Activated CD4-positive, alpha-beta T cell treated with anti-CD3 and anti-CD28 coated beads for 36 hours (primary cell): ENCODE results near the gene HDDC3. TPM values are rescaled to one million over a fixed set of nuclear protein-coding genes. Genes with fewer than 3 reads are reported as not detected.

ENCODE experiments used
- ATAC-seq: fragments of 200-7000 bp; cut with Tn5 transposase; one replicate; pipeline ENCODE4 v1.10.0; 2021; ENCODE audit warnings: mild to moderate bottlenecking, moderate library complexity
- CTCF ChIA-PET: fragments of 350-600 bp; sonication (Branson Sonifier 250); formaldehyde crosslinking; loops from one replicate; lab custom pipeline; 2021; ENCODE audit warnings: antibody characterized with exemption; lab: Charles Lee
- POLR2A ChIA-PET: fragments of 350-600 bp; sonication (Branson Sonifier 250); formaldehyde crosslinking; loops from one replicate; lab custom pipeline; 2021; ENCODE audit warnings: antibody characterized with exemption, inconsistent platforms; lab: Charles Lee
- DNase-seq: peaks from one replicate; pipeline ENCODE4 v3.0.0-alpha.2; 2020
- H3K27ac Mint-ChIP-seq: one replicate; pipeline ENCODE4 v1.8.0; 2021; ENCODE audit warnings: mixed read lengths
- H3K27me3 Mint-ChIP-seq: one replicate; pipeline ENCODE4 v1.8.0; 2021; ENCODE audit warnings: mixed read lengths
- H3K36me3 Mint-ChIP-seq: one replicate; pipeline ENCODE4 v1.8.0; 2021; ENCODE audit warnings: low read depth, mixed read lengths
- H3K4me1 Mint-ChIP-seq: one replicate; pipeline ENCODE4 v1.8.0; 2021; ENCODE audit warnings: mixed read lengths
- H3K4me3 Mint-ChIP-seq: one replicate; pipeline ENCODE4 v1.8.0; 2021; ENCODE audit warnings: mild to moderate bottlenecking, moderate library complexity, mixed read lengths
- H3K9me3 Mint-ChIP-seq: one replicate; pipeline ENCODE4 v1.8.0; 2021; ENCODE audit warnings: low read depth, mixed read lengths
- intact Hi-C, 2 experiments: fragments of 100-400 bp; cut with DNase I in 1 of 2; cut with micrococcal nuclease in 1 of 2; formaldehyde crosslinking; loops; one replicate each; pipeline versions ENCODE4 v1.14.2 to v1.15.1; 2022 to 2024; cut with DNase I, micrococcal nuclease
- total RNA-seq, 2 experiments: library from RNA; stranded (reverse); gene quantifications; one replicate each; pipeline ENCODE4 v1.2.3, GENCODE V29; 2021

Gene HDDC3
- total RNA-seq, 2 experiments from 2014 or later, result 34.2 to 41.2 TPM

- Mint-ChIP-seq H3K36me3 (peaks cover 27% of the 10 kb centered on the region), H3K9me3 (no peaks in the 10 kb centered on the region), H3K27ac (no peak overlapping the region), H3K4me1 (peaks cover 12% of the 10 kb centered on the region), H3K27me3 (peaks cover 3% of the 10 kb centered on the region), H3K4me3 (no peak overlapping the region)
- intact Hi-C loops, result loop anchor here in 1 of 2 experiments (10.0 kb wide), 1 partner anchor 189 kb away; no protein-coding TSS in a partner anchor
- ChIA-PET CTCF (interaction anchor here (0.5 to 2.4 kb wide), 2 partner anchors 72 to 741 kb away, joined by 3 to 7 read pairs; no protein-coding TSS in a partner anchor), POLR2A (no interaction called here)
- ATAC-seq (peak; percentile 6), DNase-seq (peak; percentile 39)
These were observed 48.8 kb downstream of the HDDC3 start for GRCh38 chr15:90883526-90883975.

- DNase-seq (peak; percentile 32), ATAC-seq (peak; percentile 0)
- Mint-ChIP-seq H3K4me3 (no peak overlapping the region), H3K27me3 (peaks cover 3% of the 10 kb centered on the region), H3K4me1 (peaks cover 12% of the 10 kb centered on the region), H3K27ac (no peak overlapping the region), H3K9me3 (no peaks in the 10 kb centered on the region), H3K36me3 (peaks cover 30% of the 10 kb centered on the region)
- intact Hi-C loops, result loop anchor here in 1 of 2 experiments (10.0 kb wide), 1 partner anchor 188 kb away; no protein-coding TSS in a partner anchor
- ChIA-PET CTCF (interaction anchor here (0.5 to 2.4 kb wide), 2 partner anchors 71 to 741 kb away, joined by 3 to 7 read pairs; no protein-coding TSS in a partner anchor), POLR2A (interaction anchor here (0.6 to 1.4 kb wide), 2 partner anchors 12 to 46 kb away, joined by 4 read pairs; no protein-coding TSS in a partner anchor)
These were observed 49.4 kb downstream of the HDDC3 start for GRCh38 chr15:90882781-90883525.

DNA sequence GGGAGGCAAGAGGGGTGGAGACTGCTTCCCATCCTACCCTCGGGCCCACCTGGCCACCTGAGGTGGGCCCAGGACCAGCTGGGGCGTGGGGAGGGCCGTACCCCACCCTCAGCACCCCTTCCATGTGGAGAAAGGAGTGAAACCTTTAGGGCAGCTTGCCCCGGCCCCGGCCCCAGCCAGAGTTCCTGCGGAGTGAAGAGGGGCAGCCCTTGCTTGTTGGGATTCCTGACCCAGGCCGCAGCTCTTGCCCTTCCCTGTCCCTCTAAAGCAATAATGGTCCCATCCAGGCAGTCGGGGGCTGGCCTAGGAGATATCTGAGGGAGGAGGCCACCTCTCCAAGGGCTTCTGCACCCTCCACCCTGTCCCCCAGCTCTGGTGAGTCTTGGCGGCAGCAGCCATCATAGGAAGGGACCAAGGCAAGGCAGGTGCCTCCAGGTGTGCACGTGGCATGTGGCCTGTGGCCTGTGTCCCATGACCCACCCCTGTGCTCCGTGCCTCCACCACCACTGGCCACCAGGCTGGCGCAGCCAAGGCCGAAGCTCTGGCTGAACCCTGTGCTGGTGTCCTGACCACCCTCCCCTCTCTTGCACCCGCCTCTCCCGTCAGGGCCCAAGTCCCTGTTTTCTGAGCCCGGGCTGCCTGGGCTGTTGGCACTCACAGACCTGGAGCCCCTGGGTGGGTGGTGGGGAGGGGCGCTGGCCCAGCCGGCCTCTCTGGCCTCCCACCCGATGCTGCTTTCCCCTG, 50.2 kb downstream of the HDDC3 start:
- peak; percentile 1 for ATAC-seq
- no peak overlapping the region for H3K4me3 Mint-ChIP-seq
- peak; percentile 36 for DNase-seq
- H3K9me3 Mint-ChIP-seq, result no peaks in the 10 kb centered on the region
- ChIA-PET POLR2A (interaction anchor here (0.6 to 1.4 kb wide), 4 partner anchors 12 to 165 kb away, joined by 3 to 8 read pairs (median 4); partner anchors contain the start of gene BLM), CTCF (no interaction called here)
- H3K4me1 Mint-ChIP-seq, result peaks cover 12% of the 10 kb centered on the region
- H3K27me3 Mint-ChIP-seq, result peaks cover 3% of the 10 kb centered on the region
- no peak overlapping the region for H3K27ac Mint-ChIP-seq
- intact Hi-C loops, result loop anchor here in 1 of 2 experiments (10.0 kb wide), 1 partner anchor 187 kb away; no protein-coding TSS in a partner anchor
- H3K36me3 Mint-ChIP-seq, result peaks cover 38% of the 10 kb centered on the region

DNA sequence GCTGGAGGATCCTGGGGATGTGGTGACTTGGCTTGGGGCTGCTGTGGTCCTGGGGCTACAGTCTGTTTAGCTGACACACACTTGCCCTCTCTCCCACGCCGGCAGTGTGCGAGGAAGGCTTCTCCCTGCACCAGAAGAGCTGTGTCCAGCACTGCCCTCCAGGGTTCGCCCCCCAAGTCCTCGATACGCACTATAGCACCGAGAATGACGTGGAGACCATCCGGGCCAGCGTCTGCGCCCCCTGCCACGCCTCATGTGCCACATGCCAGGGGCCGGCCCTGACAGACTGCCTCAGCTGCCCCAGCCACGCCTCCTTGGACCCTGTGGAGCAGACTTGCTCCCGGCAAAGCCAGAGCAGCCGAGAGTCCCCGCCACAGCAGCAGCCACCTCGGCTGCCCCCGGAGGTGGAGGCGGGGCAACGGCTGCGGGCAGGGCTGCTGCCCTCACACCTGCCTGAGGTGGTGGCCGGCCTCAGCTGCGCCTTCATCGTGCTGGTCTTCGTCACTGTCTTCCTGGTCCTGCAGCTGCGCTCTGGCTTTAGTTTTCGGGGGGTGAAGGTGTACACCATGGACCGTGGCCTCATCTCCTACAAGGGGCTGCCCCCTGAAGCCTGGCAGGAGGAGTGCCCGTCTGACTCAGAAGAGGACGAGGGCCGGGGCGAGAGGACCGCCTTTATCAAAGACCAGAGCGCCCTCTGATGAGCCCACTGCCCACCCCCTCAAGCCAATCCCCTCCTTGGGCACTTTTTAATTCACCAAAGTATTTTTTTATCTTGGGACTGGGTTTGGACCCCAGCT, 51.0 kb downstream of the HDDC3 start:
- H3K27me3 Mint-ChIP-seq, result peaks cover 3% of the 10 kb centered on the region
- peaks cover 46% of the 10 kb centered on the region for H3K36me3 Mint-ChIP-seq
- ChIA-PET POLR2A (interaction anchor here (0.6 to 1.4 kb wide), 3 partner anchors 44 to 164 kb away, joined by 3 to 8 read pairs (median 4); partner anchors contain the start of gene BLM), CTCF (no interaction called here)
- ATAC-seq, result no peak
- H3K4me3 Mint-ChIP-seq, result no peak overlapping the region
- intact Hi-C loops, result loop anchor here in 1 of 2 experiments (10.0 kb wide), 1 partner anchor 187 kb away; no protein-coding TSS in a partner anchor
- no peak for DNase-seq
- H3K9me3 Mint-ChIP-seq, result no peaks in the 10 kb centered on the region
- peaks cover 12% of the 10 kb centered on the region for H3K4me1 Mint-ChIP-seq
- no peak overlapping the region for H3K27ac Mint-ChIP-seq

DNA sequence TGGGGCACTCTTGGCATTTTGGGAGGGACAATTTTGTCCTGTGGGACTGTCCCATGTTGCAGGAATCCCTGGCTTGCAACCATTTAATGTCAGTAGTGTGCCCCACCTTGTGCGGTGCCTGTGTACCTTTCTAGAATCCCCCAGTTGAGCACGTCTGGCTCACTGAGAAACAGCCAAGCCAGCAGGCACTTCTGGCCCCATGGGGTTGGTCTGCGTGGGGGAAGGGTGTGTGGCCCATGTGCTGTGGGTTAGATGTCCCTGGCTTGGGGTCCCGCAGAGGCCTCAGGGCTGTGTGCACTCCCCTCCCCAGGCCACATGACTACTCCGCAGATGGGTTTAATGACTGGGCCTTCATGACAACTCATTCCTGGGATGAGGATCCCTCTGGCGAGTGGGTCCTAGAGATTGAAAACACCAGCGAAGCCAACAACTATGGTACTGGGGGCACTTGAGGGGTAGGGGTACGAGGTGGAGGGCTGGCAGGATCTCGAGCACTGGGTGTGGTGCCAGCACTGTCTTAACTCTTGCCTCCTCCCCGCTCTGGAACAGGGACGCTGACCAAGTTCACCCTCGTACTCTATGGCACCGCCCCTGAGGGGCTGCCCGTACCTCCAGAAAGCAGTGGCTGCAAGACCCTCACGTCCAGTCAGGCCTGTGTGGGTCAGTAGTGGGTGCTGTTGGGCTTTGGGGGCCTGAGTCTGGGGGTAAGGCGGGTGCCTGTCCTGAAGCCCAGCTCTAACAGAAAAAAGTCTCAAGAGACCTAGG, 51.8 kb downstream of the HDDC3 start:
- ChIA-PET POLR2A (no interaction called here), CTCF (no interaction called here)
- Mint-ChIP-seq H3K27ac (no peak overlapping the region), H3K4me1 (peaks cover 9% of the 10 kb centered on the region), H3K27me3 (peaks cover 3% of the 10 kb centered on the region), H3K4me3 (no peak overlapping the region), H3K9me3 (no peaks in the 10 kb centered on the region), H3K36me3 (peaks cover 52% of the 10 kb centered on the region)
- intact Hi-C loops, result loop anchor here in 1 of 2 experiments (10.0 kb wide), 1 partner anchor 186 kb away; no protein-coding TSS in a partner anchor
- ATAC-seq, result no peak
- DNase-seq, result no peak

Other genes starting within 250 kb of the HDDC3 start
- gene BLM, start 215.2 kb downstream of the HDDC3 start, total RNA-seq, result 10 to 100 TPM; 59.5 to 73.7 TPM
- 100 to 1,000 TPM; 406 to 422 TPM for gene FURIN, start 64.0 kb downstream of the HDDC3 start, total RNA-seq
- gene FES, start 48.0 kb downstream of the HDDC3 start, total RNA-seq, result 10 to 100 TPM; 12.2 to 15.6 TPM
- 100 to 1,000 TPM in 1 of 2 experiments, 10 to 100 TPM in 1; 76.6 to 104 TPM for gene MAN2A2, start 29.2 kb downstream of the HDDC3 start, total RNA-seq
- 10 to 100 TPM; 51.4 to 65.6 TPM for gene UNC45A, start 2.7 kb upstream of the HDDC3 start, total RNA-seq
- 10 to 100 TPM; 28.9 to 37.4 TPM for gene RCCD1, start 22.3 kb upstream of the HDDC3 start, total RNA-seq
- 100 to 1,000 TPM; 111 to 157 TPM for gene PRC1, start 62.0 kb upstream of the HDDC3 start, total RNA-seq
- gene VPS33B, start 90.0 kb upstream of the HDDC3 start, total RNA-seq, result 10 to 100 TPM; 22.8 to 25.9 TPM
- gene SV2B, start 167.7 kb upstream of the HDDC3 start, total RNA-seq, result under 1 TPM; 0.05 TPM